Stimulated activated CD8-positive, alpha-beta memory T cell treated with anti-CD3 and anti-CD28 coated beads, Interleukin-12 subunit alpha, Interleukin-12 subunit beta, amount 100 ng/mL, for 24 hours (primary cell): ENCODE results near the gene TSC2.
"Not testable (repeated sequence)": the region's sequence is repeated elsewhere in the genome, so short reads cannot be mapped to it uniquely, and the experiment has no call there.

Source experiments
- DNase-seq: peaks from one replicate; pipeline ENCODE4 v3.0.0-alpha.2; 2020; ENCODE audit errors: extremely low read depth

TSC2 gene

DNA sequence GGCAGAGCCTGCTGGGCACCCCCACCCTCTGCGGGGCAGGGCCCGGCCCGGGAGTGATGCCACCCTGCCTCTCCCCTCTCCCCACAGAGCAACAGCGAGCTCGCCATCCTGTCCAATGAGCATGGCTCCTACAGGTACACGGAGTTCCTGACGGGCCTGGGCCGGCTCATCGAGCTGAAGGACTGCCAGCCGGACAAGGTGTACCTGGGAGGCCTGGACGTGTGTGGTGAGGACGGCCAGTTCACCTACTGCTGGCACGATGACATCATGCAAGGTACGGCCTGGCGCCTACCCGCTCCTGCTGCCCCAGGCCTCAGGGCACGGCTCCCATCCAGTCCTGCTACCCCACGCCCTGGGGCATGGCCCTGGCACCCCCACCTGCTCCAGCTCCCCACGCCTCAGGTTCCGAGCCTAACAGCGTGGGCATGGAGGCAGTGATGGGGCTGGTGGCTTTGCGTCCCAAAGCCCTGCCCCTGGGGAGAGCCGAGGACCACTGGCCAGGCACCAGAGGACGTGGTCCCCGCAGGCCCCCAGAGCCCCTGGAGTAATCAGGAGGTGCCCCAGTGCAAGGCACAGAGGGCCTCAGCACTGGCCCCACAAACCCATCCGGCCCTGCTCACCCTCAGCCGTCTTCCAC lies 38.4 kb downstream of the TSC2 start:
- DNase-seq: no peak

DNA sequence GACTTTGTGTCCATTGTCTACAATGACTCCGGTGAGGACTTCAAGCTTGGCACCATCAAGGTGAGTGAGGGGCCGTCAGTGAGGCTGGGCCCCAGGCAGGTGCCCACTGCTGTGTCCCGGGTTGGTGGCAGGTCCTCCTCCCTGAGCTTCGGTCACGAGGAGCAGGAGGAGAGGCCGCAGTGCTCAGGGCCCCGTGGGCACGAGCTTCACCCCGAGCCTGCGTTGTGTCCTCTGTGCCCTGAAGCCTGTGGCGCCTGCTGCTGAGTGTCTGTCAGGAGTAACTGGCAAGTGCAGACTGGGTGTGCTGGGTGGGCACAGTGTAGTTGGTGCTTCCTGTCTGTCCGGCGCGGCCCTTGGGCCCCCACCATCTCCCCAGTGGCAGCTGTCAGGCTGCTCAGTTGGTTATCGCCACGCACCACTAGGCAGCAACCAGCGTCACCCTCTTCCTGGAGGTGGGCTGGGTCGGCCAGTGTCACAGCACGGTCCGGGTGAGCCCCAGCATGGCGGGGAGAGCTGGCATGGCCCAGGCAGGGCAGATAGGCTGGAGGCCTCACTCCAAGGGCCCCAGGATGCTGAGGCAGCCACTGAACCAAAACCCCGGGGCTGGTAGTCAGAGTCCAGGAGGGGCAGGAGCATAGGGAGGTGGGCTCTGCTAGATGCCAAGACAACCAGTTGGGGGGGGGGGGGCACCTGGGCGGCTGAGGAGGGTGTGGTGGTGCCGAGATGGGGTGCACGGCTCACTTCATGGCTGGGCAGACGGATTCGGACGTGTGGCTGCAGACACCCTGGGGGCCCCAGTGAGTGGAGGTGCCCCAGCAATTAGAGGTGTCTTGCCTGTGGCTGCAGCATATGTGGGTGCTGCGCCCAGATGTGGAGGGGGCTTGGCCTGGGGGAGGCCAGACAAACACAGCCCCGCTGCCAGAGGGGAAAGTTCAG lies 39.3 kb downstream of the TSC2 start:
- DNase-seq: no peak

DNA sequence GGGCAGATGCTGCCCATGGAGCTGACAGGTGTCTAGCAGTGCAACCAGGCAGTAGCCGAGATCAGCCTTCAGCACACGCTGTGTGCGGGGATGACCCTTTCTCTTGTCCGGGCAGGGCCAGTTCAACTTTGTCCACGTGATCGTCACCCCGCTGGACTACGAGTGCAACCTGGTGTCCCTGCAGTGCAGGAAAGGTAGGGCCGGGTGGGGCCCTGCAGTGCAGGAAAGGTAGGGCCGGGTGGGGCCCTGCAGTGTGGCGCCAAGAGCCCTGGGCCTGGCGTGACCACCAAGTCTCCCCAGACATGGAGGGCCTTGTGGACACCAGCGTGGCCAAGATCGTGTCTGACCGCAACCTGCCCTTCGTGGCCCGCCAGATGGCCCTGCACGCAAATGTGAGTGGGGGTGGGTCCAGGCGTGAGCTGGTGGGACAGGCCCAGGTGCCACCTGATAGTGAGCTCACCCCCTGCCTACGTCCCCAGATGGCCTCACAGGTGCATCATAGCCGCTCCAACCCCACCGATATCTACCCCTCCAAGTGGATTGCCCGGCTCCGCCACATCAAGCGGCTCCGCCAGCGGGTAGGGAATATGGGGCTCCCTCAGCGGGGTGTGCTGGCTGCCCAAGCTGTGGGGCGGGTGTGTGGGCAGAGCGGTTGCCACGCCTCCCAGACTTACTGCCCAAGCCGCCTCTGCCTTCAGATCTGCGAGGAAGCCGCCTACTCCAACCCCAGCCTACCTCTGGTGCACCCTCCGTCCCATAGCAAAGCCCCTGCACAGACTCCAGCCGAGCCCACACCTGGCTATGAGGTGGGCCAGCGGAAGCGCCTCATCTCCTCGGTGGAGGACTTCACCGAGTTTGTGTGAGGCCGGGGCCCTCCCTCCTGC lies 40.2 kb downstream of the TSC2 start:
- no peak for DNase-seq

DNA sequence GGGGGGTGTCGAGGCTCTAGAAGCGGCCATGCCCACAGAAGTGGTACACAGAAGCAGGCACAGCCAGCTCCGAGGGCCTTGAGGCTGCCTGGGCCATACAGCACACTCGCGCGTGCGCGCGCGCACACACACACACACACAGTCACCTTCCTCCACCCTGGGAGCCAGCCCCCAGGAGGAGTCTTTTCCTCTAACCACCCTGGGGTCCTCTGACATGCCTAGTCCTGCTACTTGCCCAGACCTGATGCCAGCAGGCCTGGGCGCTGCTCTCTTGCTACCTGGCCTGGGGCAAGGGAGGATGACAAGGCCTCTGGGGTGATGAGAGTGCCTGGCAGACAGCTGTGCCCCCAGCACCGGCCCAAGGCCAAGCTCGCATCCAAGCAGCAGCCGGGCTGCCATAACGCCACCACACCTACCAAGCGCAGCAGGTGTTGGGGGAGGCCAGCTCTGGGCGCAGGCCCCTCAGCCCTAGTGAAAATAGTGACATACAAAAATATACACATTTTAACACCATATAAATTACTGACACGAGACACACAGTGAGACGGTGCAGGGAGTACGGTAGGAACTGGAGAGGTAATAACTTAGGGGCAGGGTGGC lies 41.1 kb downstream of the TSC2 start:
- DNase-seq: no peak

DNA sequence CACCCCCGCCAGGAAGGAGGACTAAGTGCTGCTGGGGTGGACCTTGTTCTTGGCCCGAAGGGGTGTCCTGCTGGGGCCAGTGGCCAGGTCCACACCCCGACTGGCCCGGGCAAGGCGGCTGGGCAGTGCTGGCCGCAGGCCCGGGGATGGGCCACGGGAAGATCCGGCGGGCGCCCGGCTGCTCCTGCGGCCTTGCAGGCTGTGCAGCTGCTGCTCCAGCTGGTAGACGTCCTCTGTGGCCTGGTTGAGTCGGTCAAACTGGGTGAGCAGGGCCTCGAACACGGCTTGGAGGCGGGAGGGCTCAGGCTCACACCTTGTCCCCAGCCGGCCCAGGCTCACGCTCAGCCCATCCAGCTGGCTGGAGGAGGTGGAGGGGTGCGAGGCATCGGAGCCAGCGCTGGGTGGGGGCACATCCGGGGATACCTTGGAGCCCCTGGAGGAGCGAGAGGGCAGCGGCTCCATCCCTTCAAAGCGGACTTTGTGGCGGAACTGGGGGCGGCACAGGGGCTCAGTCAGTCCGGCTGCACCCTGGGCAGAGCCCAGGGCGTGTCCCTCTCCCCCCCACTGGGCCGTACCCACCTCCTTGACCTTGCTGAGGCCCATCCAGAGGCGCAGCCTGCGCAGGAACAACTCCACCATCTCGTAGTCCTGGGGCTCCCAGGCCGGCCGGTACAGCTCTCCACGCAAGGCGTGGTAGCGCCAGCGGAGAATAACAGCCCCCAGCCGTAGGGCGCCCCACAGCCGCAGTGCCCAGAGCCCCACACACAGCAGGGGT lies 42.1 kb downstream of the TSC2 start:
- DNase-seq: no peak

DNA sequence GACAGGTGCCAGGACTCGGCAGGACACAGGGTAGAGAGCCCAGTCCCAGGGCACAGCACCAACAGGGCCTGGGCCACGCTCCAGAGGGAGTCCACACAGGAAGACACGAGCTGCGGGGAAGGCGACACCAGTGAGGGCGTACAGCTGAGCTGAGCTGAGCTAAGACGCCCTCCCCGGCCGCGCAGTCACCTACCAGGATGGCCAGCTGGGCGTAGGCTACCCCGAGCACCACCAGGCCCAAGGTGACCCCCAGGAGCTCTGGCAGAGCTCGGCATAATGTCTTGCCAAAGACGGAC lies 42.6 kb downstream of the TSC2 start:
- no peak for DNase-seq

DNA sequence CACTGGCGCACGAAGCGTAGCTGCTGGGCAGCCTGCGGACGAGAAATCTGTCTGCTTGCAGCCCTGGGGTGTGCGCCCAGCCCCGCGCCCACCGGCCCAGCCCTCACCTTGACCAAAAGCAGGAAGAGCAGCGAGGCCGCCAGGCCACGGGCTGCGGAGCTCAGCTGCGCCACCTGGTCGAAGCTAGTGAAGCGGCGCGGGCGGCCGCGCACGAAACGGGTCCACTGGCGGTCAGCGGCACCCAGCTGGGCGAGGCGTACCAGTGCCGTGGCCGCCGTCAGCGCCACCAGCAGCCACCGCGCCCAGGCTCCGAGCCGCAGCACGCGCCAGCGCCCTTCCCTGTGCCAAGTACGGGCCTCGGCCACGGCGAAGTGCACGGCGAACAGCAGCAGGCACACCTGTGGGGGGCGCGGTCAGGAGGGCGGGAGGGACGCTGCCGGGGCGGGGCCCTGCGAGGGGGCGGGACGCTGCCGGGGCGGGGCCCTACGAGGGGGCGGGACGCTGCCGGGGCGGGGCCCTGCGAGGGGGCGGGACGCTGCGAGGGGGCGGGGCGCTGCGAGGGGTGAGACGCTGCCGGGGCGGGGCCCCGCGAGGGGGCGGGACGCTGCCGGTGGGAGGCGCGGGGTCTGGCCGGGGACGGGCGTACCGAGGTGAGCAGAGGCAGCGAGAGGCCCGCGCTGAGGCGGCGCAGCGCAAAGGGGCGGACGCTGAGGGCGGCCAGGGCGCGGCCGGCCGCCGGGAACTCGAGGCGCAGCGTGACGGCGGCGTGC lies 43.2 kb downstream of the TSC2 start:
- DNase-seq: no peak

DNA sequence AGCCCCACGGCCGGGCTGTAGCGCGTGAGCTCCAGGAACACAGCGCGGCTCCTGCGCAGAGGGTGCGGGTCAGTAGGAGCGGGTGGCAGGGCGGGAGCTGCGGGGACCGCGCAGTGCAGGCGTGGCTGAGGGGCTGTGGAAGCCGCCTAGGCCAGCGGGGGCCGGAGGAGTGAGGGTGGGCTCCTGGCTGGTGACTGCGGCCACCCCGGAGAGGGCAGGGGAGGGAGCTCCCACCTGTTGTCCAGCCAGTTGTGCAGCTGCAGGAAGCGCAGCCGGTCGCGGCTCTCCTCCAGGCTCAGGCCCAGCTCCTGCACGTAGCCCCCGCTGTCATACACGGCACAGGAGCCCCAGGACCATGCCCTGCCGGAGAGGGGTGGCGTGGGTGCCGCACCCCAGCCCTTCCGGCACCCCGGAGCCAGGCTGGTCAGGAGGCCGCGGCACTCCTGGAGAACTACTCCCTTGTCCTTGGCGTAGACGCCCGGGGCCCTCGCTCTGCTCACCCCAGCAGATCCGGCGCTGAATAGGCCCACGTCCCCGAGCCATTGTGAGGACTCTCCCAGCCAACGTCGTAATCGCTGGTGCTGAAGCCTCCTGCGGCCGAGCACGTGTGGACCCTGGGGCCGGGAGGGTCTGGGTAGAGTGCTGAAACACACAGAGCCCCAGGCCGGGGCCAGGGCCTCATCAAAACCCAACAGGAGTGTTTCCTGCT lies 43.9 kb downstream of the TSC2 start:
- DNase-seq: no peak

DNA sequence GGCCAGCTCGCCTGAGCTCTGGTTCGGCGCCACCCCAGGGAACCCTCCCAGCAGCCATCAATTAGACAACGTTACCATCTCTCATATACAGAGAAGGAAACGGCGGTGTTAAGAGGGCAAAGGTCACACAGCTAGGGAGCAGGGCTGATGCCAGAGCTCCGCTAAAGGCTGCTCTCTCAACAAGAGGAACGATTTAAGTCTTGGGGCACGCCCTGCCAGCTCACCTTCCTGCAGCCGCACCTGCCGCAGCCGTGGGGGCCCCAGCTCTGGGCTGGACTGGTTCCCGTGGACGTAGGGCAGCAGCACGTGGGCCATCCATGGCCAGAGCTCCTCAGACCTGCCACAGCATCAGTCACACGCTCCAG lies 44.5 kb downstream of the TSC2 start:
- no peak for DNase-seq

DNA sequence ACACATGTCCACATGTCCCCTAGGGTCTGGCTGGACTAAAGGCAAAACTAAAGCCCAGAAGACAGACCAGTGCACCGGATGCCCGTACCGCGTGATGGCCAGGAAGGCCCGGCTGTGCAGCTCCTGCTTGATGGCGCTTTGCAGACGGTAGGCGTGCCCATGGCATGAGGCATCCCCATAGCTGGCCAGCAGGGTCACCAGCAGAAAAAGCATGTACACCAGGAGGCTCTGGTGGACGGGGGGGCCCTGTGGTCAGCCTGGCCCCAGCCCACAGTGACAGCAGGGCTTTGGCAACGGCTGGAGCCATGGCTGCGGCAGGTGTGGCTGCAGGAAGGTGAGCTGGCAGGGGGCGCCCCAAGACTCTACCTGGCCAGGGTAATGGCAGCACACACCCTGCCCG lies 45.1 kb downstream of the TSC2 start:
- DNase-seq: no peak

DNA sequence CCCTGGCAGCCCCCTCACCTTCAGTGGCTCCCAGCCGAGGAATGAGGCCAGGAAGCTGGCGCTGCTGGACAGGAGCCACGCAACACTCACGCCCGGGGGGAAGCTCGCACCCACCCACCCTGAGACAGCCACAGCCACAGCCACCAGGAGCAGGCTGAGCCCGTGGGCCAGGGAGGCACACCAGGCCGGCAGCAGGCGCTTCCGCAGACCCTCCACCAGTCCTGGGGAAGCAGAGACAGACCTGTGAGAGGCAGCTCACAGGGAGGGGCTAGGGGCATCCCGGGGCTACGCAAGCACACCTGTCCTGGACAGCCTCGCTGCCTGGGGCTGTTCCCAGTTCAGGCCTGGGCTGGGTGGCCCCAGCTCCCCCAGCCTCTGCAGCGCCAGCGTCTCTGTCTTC lies 46.0 kb downstream of the TSC2 start:
- DNase-seq: no peak

DNA sequence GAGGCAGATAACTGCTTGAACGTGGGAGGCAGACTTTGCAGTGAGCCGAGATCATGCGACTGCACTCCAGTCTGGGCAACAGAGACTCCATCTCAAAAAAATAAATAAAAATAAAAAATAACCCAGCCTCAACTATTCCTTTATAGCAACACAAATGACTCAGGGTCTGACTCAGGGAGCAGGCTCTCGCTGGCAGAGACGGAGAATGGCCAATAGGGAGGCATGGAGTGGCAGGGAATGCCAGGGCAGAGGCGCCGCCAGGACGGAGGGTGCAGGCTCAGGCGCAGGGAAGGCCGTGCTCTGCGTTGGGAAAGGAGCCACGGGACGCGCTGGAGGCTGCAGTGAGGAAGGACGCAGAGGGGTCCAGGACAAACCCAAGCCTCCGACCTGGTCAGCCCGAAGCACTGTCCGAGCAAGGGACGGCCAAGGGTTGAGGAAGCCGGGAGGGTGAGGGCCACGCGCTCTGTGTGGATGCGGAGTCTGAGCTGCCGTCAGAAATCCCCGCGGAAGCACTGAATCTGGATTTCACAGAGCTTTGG lies 47.6 kb downstream of the TSC2 start:
- no peak for DNase-seq

DNA sequence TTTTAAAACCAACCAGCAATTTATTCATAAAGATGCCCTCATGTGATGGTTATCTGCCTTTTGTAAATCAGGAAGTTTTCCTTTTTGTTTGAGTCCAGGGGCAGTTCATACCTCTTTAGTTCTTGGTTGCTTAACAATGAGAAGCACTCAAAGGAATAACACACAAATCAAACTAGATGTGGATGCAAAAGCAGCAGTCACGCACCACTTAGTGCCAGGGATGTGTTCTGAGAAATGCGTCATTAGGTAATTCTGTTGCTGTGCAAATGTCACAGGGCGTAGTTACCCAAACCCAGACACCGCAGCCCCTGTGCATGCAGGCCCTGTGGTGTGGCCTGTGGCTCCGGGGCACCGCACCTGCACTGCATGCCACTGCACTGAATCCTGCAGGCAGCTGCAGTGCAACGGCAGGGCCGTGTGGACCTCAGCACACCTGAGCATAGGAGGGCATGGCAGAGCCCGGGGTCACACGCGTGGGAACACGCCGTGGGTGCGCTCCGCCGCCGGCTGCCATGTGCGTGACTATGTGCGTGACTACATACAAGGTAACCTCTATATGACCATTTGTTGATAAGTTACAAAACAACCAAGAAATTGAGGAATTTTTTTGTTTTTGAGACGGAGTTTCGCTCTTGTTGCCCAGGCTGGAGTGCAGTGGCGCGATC lies 48.3 kb downstream of the TSC2 start:
- DNase-seq: no peak

DNA sequence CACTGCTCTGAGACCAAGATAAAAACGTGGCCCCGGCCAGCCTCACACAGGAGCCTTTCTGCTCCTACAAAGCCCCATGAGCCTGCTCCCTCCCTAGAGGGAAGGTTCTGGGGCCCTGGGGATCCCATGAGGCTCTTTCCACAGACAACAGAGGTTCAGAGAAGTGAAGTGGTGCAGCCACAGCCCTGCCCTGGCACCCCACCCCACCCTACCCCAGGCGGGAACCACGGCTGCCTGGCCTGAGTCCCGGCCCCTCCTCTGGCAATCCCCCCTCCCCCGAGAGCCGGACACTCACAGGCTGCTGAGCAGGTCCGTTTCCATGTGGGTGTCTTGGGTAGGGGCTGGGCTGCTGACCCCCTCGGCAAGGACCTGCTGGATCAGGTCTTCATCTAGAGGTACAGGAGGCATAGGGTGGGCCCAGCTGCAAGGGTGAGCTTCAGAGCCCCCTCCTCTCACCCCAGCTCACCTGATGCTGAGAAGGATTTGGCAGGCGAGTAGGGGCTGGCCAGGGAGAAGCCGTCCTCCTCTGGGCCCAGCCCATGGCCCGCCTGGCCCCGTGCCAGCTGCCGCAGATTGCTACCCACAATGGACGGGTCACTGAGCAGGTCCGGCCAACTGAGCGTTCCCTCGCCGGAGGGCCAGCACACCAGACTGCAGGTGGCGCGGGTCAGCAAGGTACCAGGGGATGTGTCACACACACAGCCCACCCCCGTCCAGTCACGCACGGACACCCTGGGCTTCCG lies 49.2 kb downstream of the TSC2 start:
- no peak for DNase-seq

DNA sequence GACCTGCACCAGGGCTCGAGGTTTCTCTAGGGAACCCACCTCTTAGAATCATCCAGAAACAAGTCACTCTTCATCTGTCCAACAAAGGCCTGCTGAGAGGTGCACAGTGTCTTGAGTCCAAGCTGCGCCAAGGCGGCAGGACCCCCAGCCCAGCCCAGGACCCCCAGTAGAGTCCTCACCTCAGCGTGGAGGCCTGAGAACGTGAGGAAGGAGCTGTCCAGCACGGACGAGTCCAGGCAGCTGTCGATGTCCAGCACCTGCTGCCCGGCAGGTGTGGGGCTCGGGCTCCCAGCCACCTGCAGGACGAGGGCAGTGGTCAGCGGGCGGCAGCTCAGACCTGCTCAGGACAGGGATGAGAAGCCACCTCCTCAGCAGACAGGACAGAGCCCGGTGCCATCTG lies 49.9 kb downstream of the TSC2 start:
- DNase-seq: not testable (repeated sequence)

DNA sequence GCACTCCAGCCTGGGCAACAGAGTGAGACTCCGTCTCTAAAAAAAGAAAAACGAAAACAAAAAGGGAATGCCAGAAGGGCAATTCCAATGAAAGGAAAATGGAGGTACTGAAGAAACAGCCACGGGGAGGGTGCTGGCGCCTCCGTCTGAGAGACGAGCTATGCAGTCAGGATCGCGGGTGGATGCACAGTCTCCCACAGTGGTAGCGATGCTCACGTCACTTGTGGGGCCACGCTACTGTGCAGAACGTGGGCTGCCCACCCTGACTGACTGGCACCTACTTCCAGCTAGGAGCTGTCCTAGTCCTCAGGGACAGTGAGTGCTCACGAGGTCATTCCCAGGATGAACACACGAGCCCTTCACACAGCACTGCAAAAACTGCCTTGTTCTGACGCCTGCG lies 53.8 kb downstream of the TSC2 start:
- not testable (repeated sequence) for DNase-seq

DNA sequence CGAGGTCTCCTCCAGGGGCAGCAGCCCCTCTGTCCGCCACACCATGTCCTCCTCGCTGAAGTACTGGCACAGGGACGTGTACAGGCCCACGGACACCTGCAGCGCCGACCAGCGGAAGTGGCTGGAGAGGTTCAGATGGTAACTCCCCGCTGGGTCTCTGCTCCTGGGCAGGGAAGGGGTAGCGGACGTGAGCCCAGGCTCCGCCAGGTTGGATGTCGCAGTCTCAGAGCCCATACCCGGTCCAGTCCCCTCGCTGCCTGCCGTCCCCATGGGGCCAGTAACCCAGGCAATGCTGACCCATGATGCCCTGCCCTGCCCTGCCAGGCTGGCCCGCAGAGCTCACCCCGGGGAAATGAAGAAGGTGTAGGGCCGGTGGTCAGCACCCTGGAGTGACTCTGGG lies 54.7 kb downstream of the TSC2 start:
- no peak for DNase-seq

DNA sequence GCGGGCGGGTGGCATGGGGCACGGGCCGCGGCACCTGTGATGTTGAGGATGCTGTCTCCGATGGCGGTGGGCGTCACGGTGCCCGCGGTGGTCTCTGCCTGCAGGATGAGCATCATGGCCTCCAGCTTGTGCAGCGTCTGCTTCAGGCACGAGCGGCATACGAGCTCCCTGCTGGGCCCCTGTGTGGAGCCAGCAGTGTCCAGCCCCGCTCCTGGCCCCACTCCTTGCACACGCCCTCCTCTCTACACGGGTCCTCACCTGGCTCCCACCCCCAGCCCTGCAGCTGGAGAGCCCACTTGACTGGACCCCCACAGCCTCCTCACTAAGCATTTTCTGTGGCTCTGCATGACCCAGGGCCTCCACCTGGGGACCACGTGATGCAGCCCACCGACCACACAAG lies 56.7 kb downstream of the TSC2 start:
- not testable (repeated sequence) for DNase-seq
